H9 (cell line): ENCODE results near the gene ADCY5. TPM values are rescaled to one million over a fixed set of nuclear protein-coding genes. Genes with fewer than 3 reads are reported as not detected.

Source experiments
- DNase-seq: peaks from one replicate; pipeline ENCODE4 v3.0.0-alpha.2; 2017
- H2AFZ ChIP-seq: one replicate; pipeline ENCODE4 v1.6.1; 2013; ENCODE audit warnings: mild to moderate bottlenecking, low read length, control low read depth, moderate library complexity
- H2AK5ac ChIP-seq: 2 replicates; pipeline ENCODE4 v1.6.1; 2013; ENCODE audit warnings: low read length, control low read depth, mixed read lengths; ENCODE audit not compliant: insufficient read length
- H2BK120ac ChIP-seq: one replicate; pipeline ENCODE4 v1.6.1; 2013; ENCODE audit warnings: low read depth, mild to moderate bottlenecking, low read length, control low read depth, inconsistent platforms; ENCODE audit not compliant: poor library complexity, severe bottlenecking
- H2BK12ac ChIP-seq: 2 replicates; pipeline ENCODE4 v1.6.1; 2013; ENCODE audit warnings: low read length, control low read depth, mixed read lengths, low read depth; ENCODE audit not compliant: insufficient read length
- H2BK15ac ChIP-seq: 2 replicates; pipeline ENCODE4 v1.6.1; 2013; ENCODE audit warnings: low read depth, low read length, control low read depth
- H2BK20ac ChIP-seq: one replicate; pipeline ENCODE4 v1.6.1; 2013; ENCODE audit warnings: low read depth, mild to moderate bottlenecking, low read length, control low read depth, inconsistent platforms; ENCODE audit not compliant: poor library complexity, severe bottlenecking
- H2BK5ac ChIP-seq: 2 replicates; pipeline ENCODE4 v1.6.1; 2013; ENCODE audit warnings: low read length, control low read depth, mixed read lengths; ENCODE audit not compliant: insufficient read length
- H3K14ac ChIP-seq: 2 replicates; pipeline ENCODE4 v1.6.1; 2013; ENCODE audit warnings: low read length, control low read depth; ENCODE audit not compliant: insufficient read depth
- H3K18ac ChIP-seq: 2 replicates; pipeline ENCODE4 v1.6.1; 2013; ENCODE audit warnings: low read depth, mild to moderate bottlenecking, mixed read lengths, low read length, control low read depth; ENCODE audit not compliant: insufficient read length
- H3K23ac ChIP-seq: 2 replicates; pipeline ENCODE4 v1.6.1; 2013; ENCODE audit warnings: low read length, control low read depth, mixed read lengths, low read depth; ENCODE audit not compliant: insufficient read length
- H3K23me2 ChIP-seq: 2 replicates; pipeline ENCODE4 v1.6.1; 2013; ENCODE audit warnings: low read depth, mild to moderate bottlenecking, mixed read lengths, low read length, control low read depth; ENCODE audit not compliant: insufficient read length, poor library complexity, severe bottlenecking
- H3K27ac ChIP-seq: 2 replicates; pipeline ENCODE4 v1.5.1; 2013; ENCODE audit warnings: low read length, control low read depth, mixed read lengths, low read depth; ENCODE audit not compliant: insufficient read length
- H3K27me3 ChIP-seq: 2 replicates; pipeline ENCODE4 v1.6.1; 2013; ENCODE audit warnings: low read length, control low read depth, inconsistent platforms; ENCODE audit not compliant: insufficient read depth
- H3K4ac ChIP-seq: 2 replicates; pipeline ENCODE4 v1.6.1; 2013; ENCODE audit warnings: low read depth, mild to moderate bottlenecking, control low read depth, inconsistent platforms, low read length, moderate library complexity
- H3K4me1 ChIP-seq: 2 replicates; pipeline ENCODE4 v1.6.1; 2013; ENCODE audit warnings: low read length, control low read depth, inconsistent platforms; ENCODE audit not compliant: insufficient read depth
- H3K4me2 ChIP-seq: 2 replicates; pipeline ENCODE4 v1.6.1; 2013; ENCODE audit warnings: low read length, control low read depth, mixed read lengths; ENCODE audit not compliant: insufficient read length, insufficient read depth
- H3K56ac ChIP-seq: 2 replicates; pipeline ENCODE4 v1.6.1; 2013; ENCODE audit warnings: low read depth, mild to moderate bottlenecking, mixed read lengths, low read length, control low read depth; ENCODE audit not compliant: insufficient read length
- H3K79me1 ChIP-seq: 2 replicates; pipeline ENCODE4 v1.6.1; 2013; ENCODE audit warnings: low read depth, mild to moderate bottlenecking, moderate library complexity, low read length, control low read depth, inconsistent platforms; ENCODE audit not compliant: insufficient read depth, poor library complexity, severe bottlenecking
- H3K79me2 ChIP-seq: 2 replicates; pipeline ENCODE4 v1.6.1; 2013; ENCODE audit warnings: low read length, control low read depth, inconsistent platforms; ENCODE audit not compliant: insufficient read depth
- H3K9ac ChIP-seq: 2 replicates; pipeline ENCODE4 v1.6.1; 2013; ENCODE audit warnings: low read length, control low read depth, mixed read lengths; ENCODE audit not compliant: insufficient read length; ENCODE audit errors: extremely low read depth
- H3K9me3 ChIP-seq: one replicate; pipeline ENCODE4 v1.6.1; 2013; ENCODE audit warnings: low read depth, low read length, inconsistent platforms; ENCODE audit not compliant: control insufficient read depth
- H3T11ph ChIP-seq: one replicate; pipeline ENCODE4 v1.6.1; 2013; ENCODE audit warnings: mild to moderate bottlenecking, low read length, control low read depth, inconsistent platforms
- H4K20me1 ChIP-seq: one replicate; pipeline ENCODE4 v1.6.1; 2013; ENCODE audit not compliant: control insufficient read depth, insufficient read length, insufficient read depth
- H4K5ac ChIP-seq: 2 replicates; pipeline ENCODE4 v1.6.1; 2013; ENCODE audit warnings: low read depth, mild to moderate bottlenecking, mixed read lengths, low read length, control low read depth; ENCODE audit not compliant: insufficient read length
- H4K8ac ChIP-seq: replicated peaks from 2 replicates; pipeline ENCODE4 v1.6.1; 2013; ENCODE audit warnings: low read length, control low read depth, mixed read lengths, low read depth; ENCODE audit not compliant: insufficient read length
- H4K91ac ChIP-seq: 2 replicates; pipeline ENCODE4 v1.6.1; 2013; ENCODE audit warnings: low read depth, mild to moderate bottlenecking, moderate library complexity, mixed read lengths, low read length, control low read depth; ENCODE audit not compliant: insufficient read length
- H3K27ac Mint-ChIP-seq, 3 experiments: 2 replicates in 2 of 3; 3 replicates in 1 of 3; pipeline ENCODE4 v1.8.0; 2020 to 2021; ENCODE audit warnings: mixed read lengths in 3 of 3, mild to moderate bottlenecking in 1 of 3, moderate library complexity in 1 of 3
- H3K27me3 Mint-ChIP-seq: 2 replicates; pipeline ENCODE4 v1.8.0; 2021; ENCODE audit warnings: low read depth, mild to moderate bottlenecking, moderate library complexity, mixed read lengths
- H3K36me3 Mint-ChIP-seq, 3 experiments: 2 replicates in 2 of 3; 3 replicates in 1 of 3; pipeline ENCODE4 v1.8.0; 2020 to 2021; ENCODE audit warnings: low read depth in 3 of 3, mixed read lengths in 3 of 3; ENCODE audit not compliant: insufficient read depth in 1 of 3
- H3K4me1 Mint-ChIP-seq, 2 experiments: 2 replicates each; pipeline ENCODE4 v1.8.0; 2020; ENCODE audit warnings: mixed read lengths in 2 of 2
- H3K4me3 Mint-ChIP-seq, 2 experiments: 2 replicates in 1 of 2; 3 replicates in 1 of 2; pipeline ENCODE4 v1.8.0; 2020 to 2021; ENCODE audit warnings: mild to moderate bottlenecking in 2 of 2, mixed read lengths in 2 of 2, moderate library complexity in 1 of 2
- H3K9me3 Mint-ChIP-seq, 2 experiments: 2 replicates in 1 of 2; 3 replicates in 1 of 2; pipeline ENCODE4 v1.8.0; 2020; ENCODE audit warnings: mild to moderate bottlenecking in 2 of 2, mixed read lengths in 2 of 2, moderate library complexity in 1 of 2
- WGBS: extraction: QIAGEN DNeasy Blood & Tissue Kit; methylation state at CpG from one replicate; pipeline ENCODE4 v1.1.7; 2013; ENCODE audit warnings: missing lambda C conversion rate, low lambda C conversion rate, mixed read lengths; ENCODE audit not compliant: insufficient read length; ENCODE audit errors: extremely low coverage; 5-methylcytosine and 5-hydroxymethylcytosine counted together
- total RNA-seq: library from RNA; stranded (reverse); gene quantifications from 2 replicates; pipeline ENCODE4 v1.2.1, GENCODE V29; 2021
- TF ChIP-seq, protein P1 (sequence below): fragments of 200-600 bp; sonication (generic); conservative IDR thresholded peaks from 3 replicates; pipeline ENCODE4 v1.8.0; 2021; ENCODE audit warnings: antibody characterized with exemption, mild to moderate bottlenecking

The ADCY5 gene
- total RNA-seq, 1 experiment from 2014 or later = 5.0 TPM

DNA sequence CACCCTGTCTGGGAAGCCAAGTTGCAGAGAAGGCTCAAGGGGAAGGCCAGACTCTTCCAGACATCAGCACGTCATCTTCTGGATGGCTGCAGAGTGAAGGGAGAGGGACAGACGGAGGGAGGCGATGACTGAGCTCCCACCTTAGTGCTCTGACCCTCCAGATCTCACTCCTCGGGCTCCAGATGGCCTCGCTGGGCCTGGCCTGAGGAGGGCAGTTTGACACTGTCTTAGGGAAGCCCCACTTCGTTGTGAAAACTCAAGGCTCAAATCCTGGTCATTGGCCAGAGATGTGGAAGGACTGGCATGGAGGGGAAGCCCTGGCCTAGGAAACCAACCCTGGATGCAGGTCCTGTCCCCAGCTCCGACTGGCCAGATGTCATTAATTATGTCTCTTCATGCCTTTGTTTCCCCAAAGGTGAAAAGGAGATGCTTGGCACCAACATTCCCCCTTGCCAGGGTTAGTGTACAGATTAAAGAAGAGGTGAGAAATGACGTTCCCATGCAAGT, 70.4 kb downstream of the ADCY5 start:
- Mint-ChIP-seq H3K9me3 (no peaks in the 10 kb centered on the region), H3K4me1 (peaks cover 5 to 10% of the 10 kb centered on the region in 2 experiments), H3K4me3 (no peak overlapping the region), H3K36me3 (no peaks in the 10 kb centered on the region), H3K27ac (no peak overlapping the region; a peak in 1 of 7 replicates), H3K27me3 (peaks cover 2% of the 10 kb centered on the region; the same call in 1 of the 2 replicates)
- Histone ChIP-seq H2AFZ (no peak overlapping the region), H3K14ac (no peak overlapping the region), H3K4me2 (no peak overlapping the region), H3K56ac (no peak overlapping the region), H3K79me2 (no peaks in the 10 kb centered on the region), H4K5ac (no peak overlapping the region), H3K4ac (no peak overlapping the region), H3K9ac (no peak overlapping the region), H4K8ac (no peak overlapping the region), H3K4me1 (no peaks in the 10 kb centered on the region), H3K18ac (no peak overlapping the region), H3T11ph (no peak overlapping the region), H3K79me1 (no peaks in the 10 kb centered on the region), H2BK5ac (no peak overlapping the region), H4K20me1 (no peaks in the 10 kb centered on the region), H2BK120ac (no peak overlapping the region), H2AK5ac (no peak overlapping the region), H4K91ac (no peak overlapping the region), H2BK12ac (no peak overlapping the region), H3K23me2 (no peaks in the 10 kb centered on the region), H3K27me3 (no peaks in the 10 kb centered on the region), H2BK20ac (no peak overlapping the region), H2BK15ac (no peak overlapping the region), H3K23ac (no peak overlapping the region), H3K9me3 (no peaks in the 10 kb centered on the region), H3K27ac (no peak overlapping the region)
- TF ChIP-seq, protein P1, sequence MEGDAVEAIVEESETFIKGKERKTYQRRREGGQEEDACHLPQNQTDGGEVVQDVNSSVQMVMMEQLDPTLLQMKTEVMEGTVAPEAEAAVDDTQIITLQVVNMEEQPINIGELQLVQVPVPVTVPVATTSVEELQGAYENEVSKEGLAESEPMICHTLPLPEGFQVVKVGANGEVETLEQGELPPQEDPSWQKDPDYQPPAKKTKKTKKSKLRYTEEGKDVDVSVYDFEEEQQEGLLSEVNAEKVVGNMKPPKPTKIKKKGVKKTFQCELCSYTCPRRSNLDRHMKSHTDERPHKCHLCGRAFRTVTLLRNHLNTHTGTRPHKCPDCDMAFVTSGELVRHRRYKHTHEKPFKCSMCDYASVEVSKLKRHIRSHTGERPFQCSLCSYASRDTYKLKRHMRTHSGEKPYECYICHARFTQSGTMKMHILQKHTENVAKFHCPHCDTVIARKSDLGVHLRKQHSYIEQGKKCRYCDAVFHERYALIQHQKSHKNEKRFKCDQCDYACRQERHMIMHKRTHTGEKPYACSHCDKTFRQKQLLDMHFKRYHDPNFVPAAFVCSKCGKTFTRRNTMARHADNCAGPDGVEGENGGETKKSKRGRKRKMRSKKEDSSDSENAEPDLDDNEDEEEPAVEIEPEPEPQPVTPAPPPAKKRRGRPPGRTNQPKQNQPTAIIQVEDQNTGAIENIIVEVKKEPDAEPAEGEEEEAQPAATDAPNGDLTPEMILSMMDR = no peak
- no CpG with 5 or more reads among the region's 8 CpGs for WGBS
- DNase-seq = no peak
